GM23248 (cell line): ENCODE measurements around the gene CERS2. TPM values are rescaled to one million over a fixed set of nuclear protein-coding genes. Genes with fewer than 3 reads are reported as not detected.

ENCODE experiments used
- DNase-seq: peaks from one replicate; pipeline ENCODE4 v3.0.0-alpha.2; 2015
- H2AFZ ChIP-seq: fragments of 200-600 bp; sonication (generic); 2 replicates; pipeline ENCODE4 v1.6.1; 2016; ENCODE audit warnings: antibody characterized with exemption
- H3F3A ChIP-seq: fragments of 200-600 bp; sonication (generic); 2 replicates; pipeline ENCODE4 v1.6.1; 2016; ENCODE audit warnings: mild to moderate bottlenecking, antibody characterized with exemption, mixed run types; ENCODE audit not compliant: insufficient read depth
- H3K27ac ChIP-seq: fragments of 200-600 bp; sonication (generic); 2 replicates; pipeline ENCODE4 v1.5.1; 2016; ENCODE audit warnings: mild to moderate bottlenecking
- H3K27me3 ChIP-seq: fragments of 200-600 bp; sonication (generic); replicated peaks from 2 replicates; pipeline ENCODE4 v1.6.1; 2016; ENCODE audit warnings: mild to moderate bottlenecking; ENCODE audit not compliant: insufficient read depth
- H3K36me3 ChIP-seq: fragments of 200-600 bp; sonication (generic); 2 replicates; pipeline ENCODE4 v1.6.1; 2016; ENCODE audit warnings: low read depth, mild to moderate bottlenecking
- H3K4me1 ChIP-seq: fragments of 200-600 bp; sonication (generic); 2 replicates; pipeline ENCODE4 v1.6.1; 2016; ENCODE audit warnings: mild to moderate bottlenecking; ENCODE audit not compliant: insufficient read depth
- H3K4me2 ChIP-seq: fragments of 200-600 bp; sonication (generic); one replicate; pipeline ENCODE4 v1.6.1; 2016; ENCODE audit warnings: mild to moderate bottlenecking; ENCODE audit not compliant: unreplicated experiment
- H3K4me3 ChIP-seq: fragments of 200-600 bp; sonication (generic); 2 replicates; pipeline ENCODE4 v1.5.1; 2016; ENCODE audit warnings: mild to moderate bottlenecking
- H3K79me2 ChIP-seq: fragments of 200-600 bp; sonication (generic); 2 replicates; pipeline ENCODE4 v1.6.1; 2016; ENCODE audit warnings: mild to moderate bottlenecking; ENCODE audit not compliant: insufficient read depth
- H3K9ac ChIP-seq: fragments of 200-600 bp; sonication (generic); 2 replicates; pipeline ENCODE4 v1.6.1; 2016; ENCODE audit warnings: mild to moderate bottlenecking
- H3K9me2 ChIP-seq: fragments of 200-600 bp; sonication (generic); 2 replicates; pipeline ENCODE4 v1.6.1; 2016; ENCODE audit warnings: mixed run types, mild to moderate bottlenecking, moderate library complexity; ENCODE audit not compliant: insufficient read depth
- H3K9me3 ChIP-seq: fragments of 200-600 bp; sonication (generic); one replicate; pipeline ENCODE4 v1.6.1; 2017; ENCODE audit warnings: low read depth
- H4K20me1 ChIP-seq: fragments of 200-600 bp; sonication (generic); 2 replicates; pipeline ENCODE4 v1.6.0; 2016; ENCODE audit not compliant: insufficient read depth
- EZH2 ChIP-seq: fragments of 200-600 bp; sonication (generic); IDR thresholded peaks from 2 replicates; pipeline ENCODE4 v1.6.1; 2018; ENCODE audit warnings: antibody characterized with exemption, mild to moderate bottlenecking; ENCODE audit not compliant: insufficient read depth, poor library complexity, severe bottlenecking
- EZH2phosphoT487 ChIP-seq: fragments of 200-600 bp; sonication (generic); IDR thresholded peaks from 2 replicates; pipeline ENCODE4 v1.6.1; 2018; ENCODE audit warnings: antibody characterized with exemption, moderate library complexity, mild to moderate bottlenecking, low read depth; ENCODE audit not compliant: insufficient read depth
- WGBS, 2 experiments: methylation state at CpG; one replicate each; pipeline ENCODE4 v1.1.6; 2015 to 2017; ENCODE audit warnings: low lambda C conversion rate in 2 of 2, low coverage in 1 of 2; ENCODE audit errors: missing lambda C conversion rate in 2 of 2; 5-methylcytosine and 5-hydroxymethylcytosine counted together
- in situ Hi-C: fragments of 300-500 bp; cut with MboI; formaldehyde crosslinking; loops from 2 replicates; pipeline ENCODE4 v1.15.0; 2020
- polyA plus RNA-seq: library from polyadenylated mRNA; unstranded; fragments of >200 nt; fragmentation: Nextera tagmentation; extraction: Ambion mirVana; gene quantifications from 2 replicates; pipeline ENCODE4 v1.2.1, GENCODE V29; 2016
- total RNA-seq: library from RNA; depleted of rRNA; stranded (reverse); fragments of >200 nt; shearing (Covaris generic); gene quantifications from 2 replicates; pipeline ENCODE4 v1.2.3, GENCODE V29; 2014; rRNA removed

Gene CERS2, protein sequence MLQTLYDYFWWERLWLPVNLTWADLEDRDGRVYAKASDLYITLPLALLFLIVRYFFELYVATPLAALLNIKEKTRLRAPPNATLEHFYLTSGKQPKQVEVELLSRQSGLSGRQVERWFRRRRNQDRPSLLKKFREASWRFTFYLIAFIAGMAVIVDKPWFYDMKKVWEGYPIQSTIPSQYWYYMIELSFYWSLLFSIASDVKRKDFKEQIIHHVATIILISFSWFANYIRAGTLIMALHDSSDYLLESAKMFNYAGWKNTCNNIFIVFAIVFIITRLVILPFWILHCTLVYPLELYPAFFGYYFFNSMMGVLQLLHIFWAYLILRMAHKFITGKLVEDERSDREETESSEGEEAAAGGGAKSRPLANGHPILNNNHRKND
- total RNA-seq = 124 and 148 TPM in 2 replicates
- polyA plus RNA-seq = 201 and 202 TPM in 2 replicates

DNA sequence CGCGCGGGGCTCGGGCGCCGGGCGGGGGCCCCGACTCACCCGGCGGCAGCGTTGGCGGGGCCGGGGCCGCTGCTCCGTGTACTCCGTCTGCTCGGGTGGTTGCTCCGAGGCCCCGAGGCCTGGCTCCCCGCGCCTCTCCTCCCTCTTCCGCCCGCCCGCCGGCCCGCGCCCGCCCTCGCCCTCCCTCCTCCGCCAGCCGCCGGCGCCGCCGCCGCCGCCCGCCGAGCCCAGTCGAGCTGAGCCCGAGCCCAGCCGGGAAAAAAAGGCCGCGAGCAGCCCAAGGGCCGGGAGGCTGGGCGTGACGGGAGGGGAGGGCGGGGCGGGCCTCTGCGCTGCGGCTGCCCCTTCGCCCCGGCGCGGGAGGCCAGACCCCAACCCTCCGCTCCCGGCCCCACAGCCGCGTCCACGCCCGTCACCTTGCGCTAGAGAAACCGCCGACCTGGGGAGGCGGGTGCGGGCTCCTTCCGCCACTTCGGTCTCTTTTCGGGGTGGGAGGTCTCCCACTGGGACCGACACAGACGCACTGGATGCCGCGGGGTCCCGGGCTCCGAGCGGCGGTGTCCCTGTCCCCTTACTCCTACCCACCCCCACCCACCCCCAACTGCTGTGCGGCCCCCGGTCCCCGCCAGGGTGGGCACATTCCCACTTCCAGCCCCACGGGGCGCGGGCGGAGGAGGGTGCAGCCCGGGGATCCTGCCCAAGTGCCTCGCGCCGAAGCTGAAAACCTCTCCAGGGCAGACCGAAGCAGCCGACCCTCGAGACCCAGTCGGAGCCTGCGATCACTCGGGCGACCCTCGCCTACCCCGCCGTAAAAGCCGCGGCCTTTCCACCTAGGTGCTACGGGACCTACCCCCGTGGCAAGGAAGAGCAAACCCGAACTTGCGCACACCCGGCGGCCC, at the start of gene CERS2:
Gene CERS2, minus strand, starts transcription at position 256 of the 899 bp plus-strand sequence. CDS start 5,745 bp downstream, outside the sequence.
- Histone ChIP-seq H3K27me3 (no peaks in the 10 kb centered on the region), H3K4me2 (peak within 1 kb of the TSS; percentile 97), H3K4me1 (peaks cover 56% of the 10 kb centered on the region), H3K9ac (peak within 1 kb of the TSS; percentile 96), H3K79me2 (peaks cover 43% of the 10 kb centered on the region), H3K9me3 (no peaks in the 10 kb centered on the region), H3K9me2 (no peaks in the 10 kb centered on the region), H4K20me1 (no peaks in the 10 kb centered on the region), H3K27ac (peak within 1 kb of the TSS; percentile 76), H3F3A (peaks cover 30% of the 10 kb centered on the region), H2AFZ (peak within 1 kb of the TSS; percentile 80), H3K36me3 (no peaks in the 10 kb centered on the region), H3K4me3 (peak within 1 kb of the TSS; percentile 99)
- TF ChIP-seq EZH2 (no peak), EZH2phosphoT487 (no peak)
- in situ Hi-C loops = no loop called here
- 6 to 17% methylated on average over 35 to 95 of the region's 106 CpGs for whole genome bisulfite sequencing, 2 experiments
- DNase-seq = peak; percentile 94

DNA sequence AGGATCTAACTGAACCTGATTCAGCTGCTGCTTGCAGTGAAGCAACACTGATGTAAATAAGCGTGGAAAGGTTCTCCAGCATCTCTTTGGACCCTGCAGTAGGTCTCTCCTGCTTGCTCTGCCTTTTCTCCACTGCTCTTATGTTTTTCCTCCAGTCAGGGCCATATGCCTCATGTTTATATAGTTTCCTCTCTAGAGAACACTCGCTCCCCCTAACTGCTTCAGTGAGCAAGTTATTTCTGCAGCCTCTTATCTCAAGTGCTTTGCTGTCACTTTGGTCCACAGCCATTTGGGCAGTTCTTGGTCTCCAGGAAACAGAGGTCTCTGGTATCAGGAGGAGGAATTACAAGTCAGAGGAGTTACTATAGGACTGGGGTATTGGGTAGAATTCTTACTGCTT, 38.9 kb upstream of the CERS2 start:
- Histone ChIP-seq H3K9me3 (no peaks in the 10 kb centered on the region), H3K27me3 (no peaks in the 10 kb centered on the region)
- 96% methylated on average over 2 of the region's 2 CpGs for WGBS, 2 experiments

DNA sequence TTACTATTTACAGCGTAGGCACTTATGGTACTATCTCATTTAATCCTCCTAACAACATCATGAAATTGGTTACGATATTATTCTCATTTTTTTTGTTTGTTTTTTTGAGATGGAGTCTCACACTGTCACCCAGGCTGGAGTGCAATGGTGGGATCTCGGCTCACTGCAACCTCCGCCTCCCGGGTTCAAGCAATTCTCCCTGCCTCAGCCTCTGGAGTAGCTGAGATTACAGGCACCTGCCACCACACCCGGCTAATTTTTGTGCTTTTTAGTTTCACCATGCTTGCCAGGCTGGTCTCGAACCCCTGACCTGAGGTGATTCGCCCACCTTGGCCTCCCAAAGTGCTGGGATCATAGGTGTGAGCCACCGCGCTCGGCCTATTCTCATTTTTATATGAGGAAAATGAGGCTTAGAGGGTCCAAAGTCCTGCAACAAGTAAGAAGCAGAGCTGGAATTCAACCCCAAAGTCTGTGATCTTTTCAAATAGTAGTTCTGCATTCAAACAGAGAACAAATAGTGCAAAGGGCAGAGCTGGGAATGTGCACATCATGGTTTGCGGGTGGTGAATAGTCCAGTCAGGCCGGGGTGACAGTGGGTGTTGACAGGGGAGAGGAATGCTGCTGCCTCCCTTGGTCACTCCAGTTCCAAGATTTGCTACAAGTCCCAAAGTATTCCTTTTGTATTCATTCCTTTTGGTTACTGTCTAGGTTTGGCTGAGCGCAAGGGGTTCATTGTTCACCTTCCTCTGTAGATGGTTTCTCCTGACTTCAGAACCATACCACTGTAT, 38.2 kb upstream of the CERS2 start:
- WGBS, 2 experiments = 87 to 90% methylated on average over 14 of the region's 14 CpGs
- no peak overlapping the region for H2AFZ ChIP-seq
- H3K9me3 ChIP-seq = no peaks in the 10 kb centered on the region
- H3K36me3 ChIP-seq = 0 out of 2 replicates have a peak, but pooled peaks cover under 1% of the 10 kb centered on the region
- 0 out of 2 replicates have a peak overlapping the region, but pooled peaks have one; percentile 24 for H3K27ac ChIP-seq
- H3K4me2 ChIP-seq = no peak overlapping the region
- peak; percentile 32 for DNase-seq
- H3K79me2 ChIP-seq = peaks cover 50% of the 10 kb centered on the region
- no peak overlapping the region for H3K9ac ChIP-seq
- TF ChIP-seq EZH2 = no peak
- no peak for TF ChIP-seq EZH2phosphoT487
- peaks cover 17% of the 10 kb centered on the region for H3F3A ChIP-seq
- H4K20me1 ChIP-seq = no peaks in the 10 kb centered on the region
- no peaks in the 10 kb centered on the region for H3K9me2 ChIP-seq
- no peaks in the 10 kb centered on the region for H3K27me3 ChIP-seq
- peaks cover 16% of the 10 kb centered on the region for H3K4me1 ChIP-seq
- in situ Hi-C loops = no loop called here
- no peak overlapping the region for H3K4me3 ChIP-seq

More for the DNA sequence above, 38.9 kb upstream of the CERS2 start:
- TF ChIP-seq EZH2 (no peak), EZH2phosphoT487 (no peak)
- peaks cover 16% of the 10 kb centered on the region for H3F3A ChIP-seq
- no peak for DNase-seq
- peaks cover 16% of the 10 kb centered on the region for H3K4me1 ChIP-seq
- in situ Hi-C loops = no loop called here
- H3K9me2 ChIP-seq = no peaks in the 10 kb centered on the region
- H3K9ac ChIP-seq = no peak overlapping the region
- 0 out of 2 replicates have a peak overlapping the region, but pooled peaks have one; percentile 24 for H3K27ac ChIP-seq
- no peak overlapping the region for H3K4me2 ChIP-seq
- no peaks in the 10 kb centered on the region for H4K20me1 ChIP-seq
- H3K79me2 ChIP-seq = peaks cover 49% of the 10 kb centered on the region
- no peak overlapping the region for H2AFZ ChIP-seq
- peaks cover 7% of the 10 kb centered on the region; the same call in 1 of the 2 replicates for H3K36me3 ChIP-seq
- H3K4me3 ChIP-seq = no peak overlapping the region
